Endodermal cell (in vitro differentiated cells): ENCODE results near the gene OSTN. TPM values are rescaled to one million over a fixed set of nuclear protein-coding genes. Genes with fewer than 3 reads are reported as not detected.

Source experiments
- DNase-seq: peaks from one replicate; pipeline ENCODE4 v3.0.0-alpha.2; 2017
- H3K27ac ChIP-seq: 2 replicates; pipeline ENCODE4 v1.5.1; 2013; ENCODE audit warnings: mild to moderate bottlenecking, low read depth, low read length, moderate library complexity
- H3K27me3 ChIP-seq: 2 replicates; pipeline ENCODE4 v1.6.1; 2013; ENCODE audit warnings: mild to moderate bottlenecking, low read length, moderate library complexity; ENCODE audit not compliant: insufficient read depth, control insufficient read depth, poor library complexity, severe bottlenecking
- H3K36me3 ChIP-seq: 2 replicates; pipeline ENCODE4 v1.7.0; 2013; ENCODE audit warnings: mild to moderate bottlenecking, low read length, moderate library complexity; ENCODE audit not compliant: control insufficient read depth, insufficient read depth
- H3K4me1 ChIP-seq: one replicate; pipeline ENCODE4 v1.7.0; 2013; ENCODE audit warnings: low read length; ENCODE audit not compliant: control insufficient read depth, insufficient read depth
- H3K4me3 ChIP-seq: 2 replicates; pipeline ENCODE4 v1.5.1; 2013; ENCODE audit warnings: mild to moderate bottlenecking, low read length, moderate library complexity
- H3K9ac ChIP-seq: 2 replicates; pipeline ENCODE4 v1.6.1; 2013; ENCODE audit warnings: mild to moderate bottlenecking, low read length, moderate library complexity; ENCODE audit not compliant: poor library complexity, severe bottlenecking; ENCODE audit errors: extremely low read depth
- H3K9me3 ChIP-seq: 2 replicates; pipeline ENCODE4 v1.6.1; 2013; ENCODE audit warnings: mild to moderate bottlenecking, low read length, moderate library complexity; ENCODE audit not compliant: control insufficient read depth
- H3K27ac Mint-ChIP-seq: 2 replicates; pipeline ENCODE4 v1.8.0; 2020; ENCODE audit warnings: mixed read lengths
- H3K27me3 Mint-ChIP-seq: 2 replicates; pipeline ENCODE4 v1.8.0; 2021; ENCODE audit warnings: mild to moderate bottlenecking, mixed read lengths; ENCODE audit not compliant: insufficient read depth
- H3K36me3 Mint-ChIP-seq: 2 replicates; pipeline ENCODE4 v1.8.0; 2020; ENCODE audit warnings: low read depth, mixed read lengths
- H3K4me1 Mint-ChIP-seq: 2 replicates; pipeline ENCODE4 v1.8.0; 2020; ENCODE audit warnings: mixed read lengths
- H3K4me3 Mint-ChIP-seq: 2 replicates; pipeline ENCODE4 v1.8.0; 2020; ENCODE audit warnings: mild to moderate bottlenecking, moderate library complexity, mixed read lengths
- H3K9me3 Mint-ChIP-seq: 2 replicates; pipeline ENCODE4 v1.8.0; 2020; ENCODE audit warnings: mild to moderate bottlenecking, mixed read lengths
- CTCF ChIP-seq: fragments of 200-600 bp; sonication (generic); conservative IDR thresholded peaks from 2 replicates; pipeline ENCODE4 v1.5.0; 2021; ENCODE audit warnings: antibody characterized with exemption, mild to moderate bottlenecking
- WGBS, 2 experiments: methylation state at CpG; one replicate each; pipeline versions ENCODE4 v1.1.5 to v1.1.7; 2013; ENCODE audit warnings: missing lambda C conversion rate in 2 of 2, mixed read lengths in 1 of 2; ENCODE audit not compliant: insufficient coverage in 1 of 2, insufficient read length in 1 of 2; 5-methylcytosine and 5-hydroxymethylcytosine counted together
- total RNA-seq, 2 donors: library from RNA; stranded (reverse); fragmentation: NEBNext Ultra II Directional in 1 of 2; extraction: Animal tissue kit (Norgen Biotek cat#: 25700) in 1 of 2; gene quantifications; 2 replicates in 1 of 2; 3 replicates in 1 of 2; pipeline ENCODE4 v1.2.1, GENCODE V29; 2021

Gene OSTN
- total RNA-seq, 2 donors from 2014 or later, result not detected

- H3K27me3 Mint-ChIP-seq, result no peaks in the 10 kb centered on the region
Observed at GRCh38 chr3:191192941-191193340, 6.1 kb upstream of the OSTN start.

GRCh38 chr3:191197761-191198306 is 1.2 kb upstream of the OSTN start:
- Mint-ChIP-seq H3K27ac (no peak overlapping the region), H3K9me3 (peaks cover 1% of the 10 kb centered on the region), H3K4me3 (no peak overlapping the region), H3K4me1 (no peaks in the 10 kb centered on the region), H3K27me3 (no peaks in the 10 kb centered on the region), H3K36me3 (no peaks in the 10 kb centered on the region)
- 84 to 86% methylated on average over 3 of the region's 3 CpGs for WGBS, 2 experiments
- Histone ChIP-seq H3K9ac (no peak overlapping the region), H3K4me3 (no peak overlapping the region), H3K27me3 (no peaks in the 10 kb centered on the region), H3K4me1 (no peaks in the 10 kb centered on the region), H3K9me3 (peaks cover under 1% of the 10 kb centered on the region), H3K36me3 (no peaks in the 10 kb centered on the region), H3K27ac (no peak overlapping the region)
- no peak for TF ChIP-seq CTCF
- DNase-seq, result no peak

More at GRCh38 chr3:191192941-191193340, 6.1 kb upstream of the OSTN start:
- peaks cover 9% of the 10 kb centered on the region for H3K4me1 Mint-ChIP-seq
- H3K4me1 ChIP-seq, result no peaks in the 10 kb centered on the region
- no peaks in the 10 kb centered on the region for H3K36me3 ChIP-seq
- H3K9me3 ChIP-seq, result peaks cover 7% of the 10 kb centered on the region
- DNase-seq, result no peak
- peaks cover 15% of the 10 kb centered on the region for H3K9me3 Mint-ChIP-seq
- no peaks in the 10 kb centered on the region for H3K27me3 ChIP-seq
- no peak overlapping the region for H3K4me3 ChIP-seq
- H3K27ac ChIP-seq, result no peak overlapping the region
- H3K4me3 Mint-ChIP-seq, result no peak overlapping the region
- no peak for TF ChIP-seq CTCF
- no peak overlapping the region for H3K9ac ChIP-seq
- no peaks in the 10 kb centered on the region for H3K36me3 Mint-ChIP-seq
- H3K27ac Mint-ChIP-seq, result no peak overlapping the region

DNA sequence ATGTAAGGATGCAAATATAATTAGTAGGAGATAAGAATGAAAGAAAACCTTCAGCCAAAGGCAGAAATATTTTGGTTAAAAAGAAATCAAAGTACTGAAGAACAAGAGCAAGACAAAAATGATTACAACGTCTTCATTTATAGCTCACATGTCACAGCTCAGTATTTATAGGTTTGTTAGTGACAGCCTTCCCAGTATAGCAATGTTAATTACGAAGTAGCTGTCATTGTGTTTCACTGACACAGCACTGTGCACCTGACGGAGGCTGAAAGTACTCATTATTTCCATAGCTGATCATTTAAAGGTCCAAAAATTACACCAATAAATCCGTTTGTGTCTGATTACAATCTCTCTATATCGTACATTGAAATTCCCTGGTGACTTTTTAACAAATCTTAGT is 561 bp upstream of the OSTN start:
- H3K4me1 ChIP-seq, result no peaks in the 10 kb centered on the region
- H3K4me3 Mint-ChIP-seq, result no peak overlapping the region
- H3K36me3 ChIP-seq, result no peaks in the 10 kb centered on the region
- no peak overlapping the region for H3K27ac ChIP-seq
- no peaks in the 10 kb centered on the region for H3K27me3 Mint-ChIP-seq
- 79 to 96% methylated on average over 3 to 5 of the region's 5 CpGs for WGBS, 2 experiments
- H3K9me3 Mint-ChIP-seq, result no peaks in the 10 kb centered on the region
- H3K4me3 ChIP-seq, result no peak overlapping the region
- H3K36me3 Mint-ChIP-seq, result no peaks in the 10 kb centered on the region
- no peak overlapping the region for H3K27ac Mint-ChIP-seq
- no peaks in the 10 kb centered on the region for H3K9me3 ChIP-seq
- H3K27me3 ChIP-seq, result no peaks in the 10 kb centered on the region
- no peak for TF ChIP-seq CTCF
- DNase-seq, result no peak
- H3K9ac ChIP-seq, result no peak overlapping the region
- no peaks in the 10 kb centered on the region for H3K4me1 Mint-ChIP-seq
